BLaER1 treated with 17β-estradiol and CSF1 and Interleukin-3, amounts not matched to agents 10 nM and 100 nM (cell line): ENCODE measurements around the gene CD200R1L.
A peak's percentile ranks its signal among the peaks of the same experiment; 100 is the strongest.

ENCODE experiments used
- H3K27ac ChIP-seq, 11 experiments: shearing (Covaris generic); formaldehyde crosslinking; 2 replicates each; pipeline ENCODE4 v1.8.1; 2022
- H3K27me3 ChIP-seq, 11 experiments: shearing (Covaris generic); formaldehyde crosslinking; 2 replicates each; pipeline ENCODE4 v1.8.1; 2022
- H3K36me3 ChIP-seq, 11 experiments: shearing (Covaris generic); formaldehyde crosslinking; 2 replicates each; pipeline ENCODE4 v1.8.1; 2022
- H3K4me1 ChIP-seq, 10 experiments: shearing (Covaris generic); formaldehyde crosslinking; 2 replicates each; pipeline ENCODE4 v1.8.1; 2022
- H3K4me2 ChIP-seq, 11 experiments: shearing (Covaris generic); formaldehyde crosslinking; 2 replicates each; pipeline ENCODE4 v1.8.1; 2022
- H3K4me3 ChIP-seq, 10 experiments: shearing (Covaris generic); formaldehyde crosslinking; 2 replicates each; pipeline ENCODE4 v1.8.1; 2022
- H3K9ac ChIP-seq, 11 experiments: shearing (Covaris generic); formaldehyde crosslinking; 2 replicates each; pipeline ENCODE4 v1.8.1; 2022
- H3K9me3 ChIP-seq, 11 experiments: shearing (Covaris generic); formaldehyde crosslinking; replicated peaks in 1 of 11; 2 replicates each; pipeline ENCODE4 v1.8.1; 2022
- H4K20me1 ChIP-seq, 11 experiments: shearing (Covaris generic); formaldehyde crosslinking; 2 replicates each; pipeline ENCODE4 v1.8.1; 2022
- Cebpa-rat ChIP-seq, 11 experiments: shearing (Covaris generic); IDR thresholded peaks; 2 replicates each; pipeline ENCODE4 v1.8.1; 2022

The CD200R1L gene

GRCh38 chr3:112789787-112790186 lies 56.9 kb downstream of the CD200R1L start:
- Histone ChIP-seq H3K27me3 (no peaks in the 10 kb centered on the region), H3K9me3 (peaks cover 11 to 24% (median 16%) of the 10 kb centered on the region in 11 experiments; a peak in 17 of 22 replicates), H3K36me3 (no peaks in the 10 kb centered on the region)

GRCh38 chr3:112786881-112787579 lies 59.6 kb downstream of the CD200R1L start:
- H3K27ac ChIP-seq = no peak overlapping the region
- H3K9ac ChIP-seq = no peak overlapping the region
- H3K36me3 ChIP-seq = no peaks in the 10 kb centered on the region
- peaks cover 11 to 24% (median 16%) of the 10 kb centered on the region in 11 experiments; a peak in 17 of 22 replicates for H3K9me3 ChIP-seq
- no peak for TF ChIP-seq Cebpa-rat (IDR thresholded peaks at IDR 0.05)
- H3K4me1 ChIP-seq = peaks cover 0 to 41% (median 9%) of the 10 kb centered on the region in 10 experiments; a peak in 14 of 20 replicates
- no peaks in the 10 kb centered on the region for H4K20me1 ChIP-seq
- peak overlapping the region in 2 of 11 experiments; percentile 41 to 63; a peak in 1 of 22 replicates for H3K4me2 ChIP-seq
- no peak overlapping the region for H3K4me3 ChIP-seq
- H3K27me3 ChIP-seq = no peaks in the 10 kb centered on the region

More at GRCh38 chr3:112789787-112790186, 56.9 kb downstream of the CD200R1L start:
- peaks cover 23 to 57% (median 31%) of the 10 kb centered on the region in 10 experiments for H3K4me1 ChIP-seq
- H3K4me2 ChIP-seq = no peak overlapping the region
- H3K27ac ChIP-seq = no peak overlapping the region
- H3K4me3 ChIP-seq = no peak overlapping the region
- TF ChIP-seq Cebpa-rat (IDR thresholded peaks at IDR 0.05) = no peak
- H3K9ac ChIP-seq = no peak overlapping the region
- H4K20me1 ChIP-seq = no peaks in the 10 kb centered on the region

GRCh38 chr3:112786002-112786590 lies 60.6 kb downstream of the CD200R1L start:
- Histone ChIP-seq H3K36me3 (no peaks in the 10 kb centered on the region), H3K4me1 (peaks cover 0 to 36% (median 9%) of the 10 kb centered on the region in 10 experiments; a peak in 14 of 20 replicates), H3K27ac (no peak overlapping the region), H4K20me1 (no peaks in the 10 kb centered on the region), H3K27me3 (no peaks in the 10 kb centered on the region), H3K4me3 (no peak overlapping the region), H3K9me3 (peaks cover 11 to 24% (median 16%) of the 10 kb centered on the region in 11 experiments; a peak in 17 of 22 replicates), H3K4me2 (peak overlapping the region in 9 of 11 experiments; percentile 1 to 63 (median 33); a peak in 13 of 22 replicates), H3K9ac (no peak overlapping the region)
- no peak for TF ChIP-seq Cebpa-rat (IDR thresholded peaks at IDR 0.05)

- TF ChIP-seq Cebpa-rat (IDR thresholded peaks at IDR 0.05) = no peak
- Histone ChIP-seq H4K20me1 (no peaks in the 10 kb centered on the region), H3K9me3 (peaks cover 11 to 20% (median 13%) of the 10 kb centered on the region in 11 experiments; a peak in 17 of 22 replicates), H3K4me2 (peak overlapping the region in 7 of 11 experiments; percentile 1 to 63 (median 41); a peak in 8 of 22 replicates), H3K4me3 (no peak overlapping the region), H3K27ac (no peak overlapping the region), H3K36me3 (no peaks in the 10 kb centered on the region), H3K27me3 (no peaks in the 10 kb centered on the region), H3K9ac (no peak overlapping the region), H3K4me1 (peaks cover 0 to 40% (median 9%) of the 10 kb centered on the region in 10 experiments; a peak in 14 of 20 replicates)
These were observed 61.2 kb downstream of the CD200R1L start for GRCh38 chr3:112785321-112786001.

GRCh38 chr3:112782491-112782890 lies 64.2 kb downstream of the CD200R1L start:
- Histone ChIP-seq H3K27me3 (no peaks in the 10 kb centered on the region), H4K20me1 (no peaks in the 10 kb centered on the region), H3K9ac (no peak overlapping the region), H3K4me2 (peak overlapping the region in 5 of 11 experiments; percentile 10 to 76 (median 65); a peak in 9 of 22 replicates), H3K9me3 (peaks cover 3 to 5% (median 5%) of the 10 kb centered on the region in 11 experiments; a peak in 15 of 22 replicates), H3K27ac (no peak overlapping the region), H3K4me1 (peaks cover 0 to 69% (median 14%) of the 10 kb centered on the region in 10 experiments; a peak in 15 of 20 replicates), H3K4me3 (no peak overlapping the region), H3K36me3 (no peaks in the 10 kb centered on the region)
- no peak for TF ChIP-seq Cebpa-rat (IDR thresholded peaks at IDR 0.05)

GRCh38 chr3:112781599-112781998 lies 65.1 kb downstream of the CD200R1L start:
- Histone ChIP-seq H3K27me3 (no peaks in the 10 kb centered on the region), H3K4me2 (peak overlapping the region in 1 of 11 experiments; percentile 75; a peak in 2 of 22 replicates)

GRCh38 chr3:112779558-112780480 lies 66.8 kb downstream of the CD200R1L start:
- Histone ChIP-seq H3K4me1 (peaks cover 0 to 74% (median 6%) of the 10 kb centered on the region in 10 experiments; a peak in 10 of 20 replicates), H3K36me3 (no peaks in the 10 kb centered on the region), H3K4me2 (peak overlapping the region in 3 of 11 experiments; percentile 34 to 79 (median 40); a peak in 6 of 22 replicates), H3K27ac (no peak overlapping the region), H4K20me1 (no peaks in the 10 kb centered on the region), H3K27me3 (no peaks in the 10 kb centered on the region), H3K4me3 (no peak overlapping the region), H3K9me3 (no peaks in the 10 kb centered on the region), H3K9ac (no peak overlapping the region)
- no peak for TF ChIP-seq Cebpa-rat (IDR thresholded peaks at IDR 0.05)

More at GRCh38 chr3:112781599-112781998, 65.1 kb downstream of the CD200R1L start:
- Histone ChIP-seq H3K4me3 (no peak overlapping the region), H3K9ac (no peak overlapping the region), H3K36me3 (no peaks in the 10 kb centered on the region), H3K9me3 (no peaks in the 10 kb centered on the region), H3K27ac (no peak overlapping the region), H4K20me1 (no peaks in the 10 kb centered on the region), H3K4me1 (peaks cover 0 to 70% (median 14%) of the 10 kb centered on the region in 10 experiments; a peak in 15 of 20 replicates)
- no peak for TF ChIP-seq Cebpa-rat (IDR thresholded peaks at IDR 0.05)

- Histone ChIP-seq H3K4me1 (peaks cover 0 to 82% (median 6%) of the 10 kb centered on the region in 10 experiments; a peak in 10 of 20 replicates), H3K9ac (no peak overlapping the region), H3K9me3 (no peaks in the 10 kb centered on the region), H3K36me3 (no peaks in the 10 kb centered on the region), H3K4me2 (peak overlapping the region in 3 of 11 experiments; percentile 47 to 79 (median 75); a peak in 5 of 22 replicates), H3K27me3 (no peaks in the 10 kb centered on the region), H3K27ac (no peak overlapping the region), H4K20me1 (no peaks in the 10 kb centered on the region), H3K4me3 (no peak overlapping the region)
- no peak for TF ChIP-seq Cebpa-rat (IDR thresholded peaks at IDR 0.05)
These were observed 67.7 kb downstream of the CD200R1L start for GRCh38 chr3:112779011-112779410.
